HEK293 (cell line): ENCODE data around the gene RBP7.
A peak's percentile ranks its signal among the peaks of the same experiment; 100 is the strongest.

Source experiments
- CTCF ChIA-PET: fragments of 350-600 bp; formaldehyde crosslinking; extraction: SDS; loops from one replicate; lab custom pipeline; 2021; ENCODE audit warnings: antibody characterized with exemption; lab: Yijun Ruan, JAX
- POLR2A ChIA-PET: fragments of 300-600 bp; formaldehyde crosslinking; extraction: SDS; loops from one replicate; lab custom pipeline; 2020; ENCODE audit warnings: antibody characterized with exemption, inconsistent platforms; lab: Yijun Ruan, JAX
- H3K27ac ChIP-seq: fragments of 200-500 bp; sonication (Bioruptor generic); 2 replicates; pipeline ENCODE4 v1.5.1; 2014; ENCODE audit warnings: low read depth, low read length, control low read depth, inconsistent platforms; ENCODE audit errors: extremely low read depth
- H3K36me3 ChIP-seq, 2 experiments: fragments of 200-500 bp in 1 of 2; sonication (Bioruptor generic) in 1 of 2; 1 replicate in 1 of 2; 2 replicates in 1 of 2; pipeline ENCODE4 v1.5.1; 2014 to 2017; ENCODE audit warnings: inconsistent platforms in 2 of 2, low read length in 2 of 2; ENCODE audit not compliant: control insufficient read depth in 2 of 2, insufficient read depth in 1 of 2
- H3K4me1 ChIP-seq: fragments of 200-500 bp; sonication (Bioruptor generic); 2 replicates; pipeline ENCODE4 v1.5.1; 2014; ENCODE audit warnings: mild to moderate bottlenecking, low read length, inconsistent platforms; ENCODE audit not compliant: control insufficient read depth, insufficient read depth
- H3K4me3 ChIP-seq: 2 replicates; pipeline ENCODE4 v1.5.1; 2011; ENCODE audit warnings: low read depth, mild to moderate bottlenecking, control low read depth, low read length, moderate library complexity
- H3K9me3 ChIP-seq: fragments of 200-500 bp; sonication (Bioruptor generic); 2 replicates; pipeline ENCODE4 v1.5.1; 2014; ENCODE audit warnings: low read depth, low read length, inconsistent platforms; ENCODE audit not compliant: control insufficient read depth, insufficient read depth
- FEZF1 ChIP-seq: fragments of 450-650 bp; formaldehyde crosslinking; IDR thresholded peaks from 2 replicates; pipeline ENCODE4 v1.5.1; 2016; ENCODE audit warnings: missing biosample characterization, missing genetic modification characterization
- ZNF10 ChIP-seq: fragments of 450-650 bp; formaldehyde crosslinking; IDR thresholded peaks from 2 replicates; pipeline ENCODE4 v1.5.1; 2017; ENCODE audit warnings: missing biosample characterization, missing genetic modification characterization
- ZNF184 ChIP-seq: fragments of 450-650 bp; IDR thresholded peaks from 2 replicates; pipeline ENCODE4 v1.5.1; 2018; ENCODE audit warnings: missing biosample characterization, mild to moderate bottlenecking, missing genetic modification characterization
- ZNF221 ChIP-seq: fragments of 450-650 bp; formaldehyde crosslinking; IDR thresholded peaks from 2 replicates; pipeline ENCODE4 v1.5.1; 2017; ENCODE audit warnings: missing biosample characterization, missing genetic modification characterization, borderline replicate concordance
- ZNF404 ChIP-seq: fragments of 450-650 bp; formaldehyde crosslinking; IDR thresholded peaks from 2 replicates; pipeline ENCODE4 v1.5.1; 2017; ENCODE audit warnings: missing biosample characterization, missing genetic modification characterization
- TF ChIP-seq, protein P1 (sequence below): fragments of 450-650 bp; formaldehyde crosslinking; IDR thresholded peaks from 2 replicates; pipeline ENCODE4 v1.5.1; 2016; ENCODE audit warnings: missing biosample characterization, missing genetic modification characterization
- TF ChIP-seq, protein P2 (sequence below): fragments of 450-650 bp; formaldehyde crosslinking; IDR thresholded peaks from 2 replicates; pipeline ENCODE4 v1.5.1; 2016; ENCODE audit warnings: missing biosample characterization, missing genetic modification characterization
- TF ChIP-seq, protein P3 (sequence below): fragments of 450-650 bp; formaldehyde crosslinking; IDR thresholded peaks from 2 replicates; pipeline ENCODE4 v1.5.1; 2016; ENCODE audit warnings: missing biosample characterization, missing genetic modification characterization
- TF ChIP-seq, protein P4 (sequence below): fragments of 450-650 bp; IDR thresholded peaks from 2 replicates; pipeline ENCODE4 v1.5.1; 2018; ENCODE audit warnings: missing biosample characterization, mild to moderate bottlenecking, missing genetic modification characterization
- TF ChIP-seq, protein P5 (sequence below): fragments of 450-650 bp; formaldehyde crosslinking; IDR thresholded peaks from 2 replicates; pipeline ENCODE4 v1.5.1; 2016; ENCODE audit warnings: missing biosample characterization, missing genetic modification characterization
- TF ChIP-seq, protein P6 (sequence below): fragments of 450-650 bp; formaldehyde crosslinking; IDR thresholded peaks from 2 replicates; pipeline ENCODE4 v1.5.1; 2017; ENCODE audit warnings: missing biosample characterization, missing genetic modification characterization
- TF ChIP-seq, protein P7 (sequence below): fragments of 450-650 bp; formaldehyde crosslinking; IDR thresholded peaks from 2 replicates; pipeline ENCODE4 v1.5.1; 2016; ENCODE audit warnings: missing biosample characterization, missing genetic modification characterization
- TF ChIP-seq, protein P8 (sequence below): fragments of 450-650 bp; formaldehyde crosslinking; IDR thresholded peaks from 2 replicates; pipeline ENCODE4 v1.5.1; 2016; ENCODE audit warnings: missing biosample characterization, missing genetic modification characterization

Gene RBP7

DNA sequence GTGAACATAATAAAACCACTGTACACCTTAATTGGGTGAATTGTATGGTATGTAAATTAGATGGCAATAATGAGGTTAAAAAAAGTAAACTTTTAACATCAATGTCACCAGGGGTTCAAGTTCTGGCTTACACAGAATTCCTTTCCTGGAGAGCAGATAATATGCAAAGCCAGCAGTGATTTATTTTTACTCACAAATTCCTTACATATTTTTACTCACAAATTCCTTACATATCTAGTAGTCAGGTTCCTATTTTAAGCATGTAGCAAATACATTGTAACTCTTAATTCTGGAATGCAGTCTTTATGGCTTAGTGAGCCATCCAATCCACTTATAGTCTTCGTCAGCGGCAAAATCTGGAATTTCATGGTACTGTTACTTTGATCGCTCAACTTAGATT, 34.4 kb downstream of the RBP7 start:
- Histone ChIP-seq H3K9me3 (no peaks in the 10 kb centered on the region), H3K4me3 (no peak overlapping the region), H3K27ac (no peak overlapping the region), H3K4me1 (no peaks in the 10 kb centered on the region), H3K36me3 (no peaks in the 10 kb centered on the region)
- ChIA-PET POLR2A (no interaction called here), CTCF (no interaction called here)
- no peak for TF ChIP-seq ZNF221 (tag by site-specific recombination)
- TF ChIP-seq, protein P1, sequence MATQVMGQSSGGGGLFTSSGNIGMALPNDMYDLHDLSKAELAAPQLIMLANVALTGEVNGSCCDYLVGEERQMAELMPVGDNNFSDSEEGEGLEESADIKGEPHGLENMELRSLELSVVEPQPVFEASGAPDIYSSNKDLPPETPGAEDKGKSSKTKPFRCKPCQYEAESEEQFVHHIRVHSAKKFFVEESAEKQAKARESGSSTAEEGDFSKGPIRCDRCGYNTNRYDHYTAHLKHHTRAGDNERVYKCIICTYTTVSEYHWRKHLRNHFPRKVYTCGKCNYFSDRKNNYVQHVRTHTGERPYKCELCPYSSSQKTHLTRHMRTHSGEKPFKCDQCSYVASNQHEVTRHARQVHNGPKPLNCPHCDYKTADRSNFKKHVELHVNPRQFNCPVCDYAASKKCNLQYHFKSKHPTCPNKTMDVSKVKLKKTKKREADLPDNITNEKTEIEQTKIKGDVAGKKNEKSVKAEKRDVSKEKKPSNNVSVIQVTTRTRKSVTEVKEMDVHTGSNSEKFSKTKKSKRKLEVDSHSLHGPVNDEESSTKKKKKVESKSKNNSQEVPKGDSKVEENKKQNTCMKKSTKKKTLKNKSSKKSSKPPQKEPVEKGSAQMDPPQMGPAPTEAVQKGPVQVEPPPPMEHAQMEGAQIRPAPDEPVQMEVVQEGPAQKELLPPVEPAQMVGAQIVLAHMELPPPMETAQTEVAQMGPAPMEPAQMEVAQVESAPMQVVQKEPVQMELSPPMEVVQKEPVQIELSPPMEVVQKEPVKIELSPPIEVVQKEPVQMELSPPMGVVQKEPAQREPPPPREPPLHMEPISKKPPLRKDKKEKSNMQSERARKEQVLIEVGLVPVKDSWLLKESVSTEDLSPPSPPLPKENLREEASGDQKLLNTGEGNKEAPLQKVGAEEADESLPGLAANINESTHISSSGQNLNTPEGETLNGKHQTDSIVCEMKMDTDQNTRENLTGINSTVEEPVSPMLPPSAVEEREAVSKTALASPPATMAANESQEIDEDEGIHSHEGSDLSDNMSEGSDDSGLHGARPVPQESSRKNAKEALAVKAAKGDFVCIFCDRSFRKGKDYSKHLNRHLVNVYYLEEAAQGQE = no peak
- TF ChIP-seq FEZF1 (tag by site-specific recombination) = no peak
- TF ChIP-seq, protein P2, sequence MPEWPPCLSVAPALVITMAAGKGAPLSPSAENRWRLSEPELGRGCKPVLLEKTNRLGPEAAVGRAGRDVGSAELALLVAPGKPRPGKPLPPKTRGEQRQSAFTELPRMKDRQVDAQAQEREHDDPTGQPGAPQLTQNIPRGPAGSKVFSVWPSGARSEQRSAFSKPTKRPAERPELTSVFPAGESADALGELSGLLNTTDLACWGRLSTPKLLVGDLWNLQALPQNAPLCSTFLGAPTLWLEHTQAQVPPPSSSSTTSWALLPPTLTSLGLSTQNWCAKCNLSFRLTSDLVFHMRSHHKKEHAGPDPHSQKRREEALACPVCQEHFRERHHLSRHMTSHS (tag by site-specific recombination) = no peak

DNA sequence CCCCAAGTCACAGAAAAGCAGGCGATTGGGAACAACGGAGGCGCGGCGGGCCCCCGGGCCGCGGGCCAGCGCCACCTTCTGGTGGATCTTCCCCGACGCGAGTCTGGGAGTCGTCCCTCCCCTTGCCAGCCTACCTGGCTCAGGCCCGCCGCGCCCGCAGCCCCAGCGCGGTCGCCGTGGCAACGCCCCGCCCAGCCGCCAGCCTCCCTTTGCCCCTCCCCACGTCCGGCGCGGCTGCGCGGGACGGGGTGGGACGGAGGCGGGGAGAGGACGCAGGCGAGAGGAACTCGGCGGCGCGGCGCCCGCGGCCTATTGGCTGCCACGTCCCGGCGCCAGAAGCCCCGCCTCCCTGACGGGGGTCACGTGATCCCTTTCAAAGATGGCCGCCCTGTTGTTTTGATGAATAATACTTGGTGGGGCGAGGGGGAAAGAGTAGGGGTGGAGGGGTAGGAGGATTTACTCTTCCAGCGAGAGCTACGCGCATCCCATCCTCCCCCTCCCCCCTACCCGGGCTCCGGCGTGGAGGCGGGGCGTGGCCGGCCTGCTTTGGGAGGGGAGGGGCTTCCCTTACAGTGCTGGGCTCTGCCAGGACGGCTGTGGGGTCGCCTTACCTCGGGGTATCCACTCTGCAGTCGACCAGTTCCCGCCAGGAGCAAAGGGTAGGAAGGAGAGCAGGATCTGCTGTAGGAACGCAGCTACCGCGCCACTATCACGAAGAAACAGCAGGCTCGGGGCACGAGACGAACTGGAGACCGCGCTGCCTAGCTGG, 35.7 kb downstream of the RBP7 start, which contains the start of gene UBE4B:
UBE4B (plus strand) TSS at position 369 of the 769 bp plus-strand sequence. CDS start 713 bp downstream, outside the sequence.
- Histone ChIP-seq H3K27ac (peak within 1 kb of the TSS; percentile 94), H3K9me3 (no peaks in the 10 kb centered on the region), H3K4me1 (no peaks in the 10 kb centered on the region), H3K36me3 (peaks cover 4% of the 10 kb centered on the region in 2 experiments; a peak in 2 of 3 replicates), H3K4me3 (peak within 1 kb of the TSS; percentile 99)
- ChIA-PET CTCF (interaction anchor here (0.5 to 2.2 kb wide), 8 partner anchors 12 to 177 kb away, joined by 3 to 11 read pairs (median 3); no protein-coding TSS in a partner anchor), POLR2A (interaction anchor here (0.5 to 3.1 kb wide), 8 partner anchors 23 to 177 kb away, joined by 3 to 26 read pairs (median 4); partner anchors contain the start of genes CTNNBIP1, KIF1B, LZIC and NMNAT1)
- TF ChIP-seq, protein P3, sequence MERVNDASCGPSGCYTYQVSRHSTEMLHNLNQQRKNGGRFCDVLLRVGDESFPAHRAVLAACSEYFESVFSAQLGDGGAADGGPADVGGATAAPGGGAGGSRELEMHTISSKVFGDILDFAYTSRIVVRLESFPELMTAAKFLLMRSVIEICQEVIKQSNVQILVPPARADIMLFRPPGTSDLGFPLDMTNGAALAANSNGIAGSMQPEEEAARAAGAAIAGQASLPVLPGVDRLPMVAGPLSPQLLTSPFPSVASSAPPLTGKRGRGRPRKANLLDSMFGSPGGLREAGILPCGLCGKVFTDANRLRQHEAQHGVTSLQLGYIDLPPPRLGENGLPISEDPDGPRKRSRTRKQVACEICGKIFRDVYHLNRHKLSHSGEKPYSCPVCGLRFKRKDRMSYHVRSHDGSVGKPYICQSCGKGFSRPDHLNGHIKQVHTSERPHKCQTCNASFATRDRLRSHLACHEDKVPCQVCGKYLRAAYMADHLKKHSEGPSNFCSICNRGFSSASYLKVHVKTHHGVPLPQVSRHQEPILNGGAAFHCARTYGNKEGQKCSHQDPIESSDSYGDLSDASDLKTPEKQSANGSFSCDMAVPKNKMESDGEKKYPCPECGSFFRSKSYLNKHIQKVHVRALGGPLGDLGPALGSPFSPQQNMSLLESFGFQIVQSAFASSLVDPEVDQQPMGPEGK (tag by site-specific recombination) = peak; percentile 97
- TF ChIP-seq ZNF10 = peak; percentile 48; the same call in 1 of the 2 replicates
- TF ChIP-seq, protein P4, sequence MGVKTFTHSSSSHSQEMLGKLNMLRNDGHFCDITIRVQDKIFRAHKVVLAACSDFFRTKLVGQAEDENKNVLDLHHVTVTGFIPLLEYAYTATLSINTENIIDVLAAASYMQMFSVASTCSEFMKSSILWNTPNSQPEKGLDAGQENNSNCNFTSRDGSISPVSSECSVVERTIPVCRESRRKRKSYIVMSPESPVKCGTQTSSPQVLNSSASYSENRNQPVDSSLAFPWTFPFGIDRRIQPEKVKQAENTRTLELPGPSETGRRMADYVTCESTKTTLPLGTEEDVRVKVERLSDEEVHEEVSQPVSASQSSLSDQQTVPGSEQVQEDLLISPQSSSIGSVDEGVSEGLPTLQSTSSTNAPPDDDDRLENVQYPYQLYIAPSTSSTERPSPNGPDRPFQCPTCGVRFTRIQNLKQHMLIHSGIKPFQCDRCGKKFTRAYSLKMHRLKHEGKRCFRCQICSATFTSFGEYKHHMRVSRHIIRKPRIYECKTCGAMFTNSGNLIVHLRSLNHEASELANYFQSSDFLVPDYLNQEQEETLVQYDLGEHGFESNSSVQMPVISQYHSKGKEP (tag by site-specific recombination) = peak; percentile 53; the same call in 1 of the 2 replicates
- TF ChIP-seq, protein P5, sequence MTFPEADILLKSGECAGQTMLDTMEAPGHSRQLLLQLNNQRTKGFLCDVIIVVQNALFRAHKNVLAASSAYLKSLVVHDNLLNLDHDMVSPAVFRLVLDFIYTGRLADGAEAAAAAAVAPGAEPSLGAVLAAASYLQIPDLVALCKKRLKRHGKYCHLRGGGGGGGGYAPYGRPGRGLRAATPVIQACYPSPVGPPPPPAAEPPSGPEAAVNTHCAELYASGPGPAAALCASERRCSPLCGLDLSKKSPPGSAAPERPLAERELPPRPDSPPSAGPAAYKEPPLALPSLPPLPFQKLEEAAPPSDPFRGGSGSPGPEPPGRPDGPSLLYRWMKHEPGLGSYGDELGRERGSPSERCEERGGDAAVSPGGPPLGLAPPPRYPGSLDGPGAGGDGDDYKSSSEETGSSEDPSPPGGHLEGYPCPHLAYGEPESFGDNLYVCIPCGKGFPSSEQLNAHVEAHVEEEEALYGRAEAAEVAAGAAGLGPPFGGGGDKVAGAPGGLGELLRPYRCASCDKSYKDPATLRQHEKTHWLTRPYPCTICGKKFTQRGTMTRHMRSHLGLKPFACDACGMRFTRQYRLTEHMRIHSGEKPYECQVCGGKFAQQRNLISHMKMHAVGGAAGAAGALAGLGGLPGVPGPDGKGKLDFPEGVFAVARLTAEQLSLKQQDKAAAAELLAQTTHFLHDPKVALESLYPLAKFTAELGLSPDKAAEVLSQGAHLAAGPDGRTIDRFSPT (tag by site-specific recombination) = peak; percentile 99
- no peak for TF ChIP-seq ZNF404 (tag by site-specific recombination)
- TF ChIP-seq, protein P6, sequence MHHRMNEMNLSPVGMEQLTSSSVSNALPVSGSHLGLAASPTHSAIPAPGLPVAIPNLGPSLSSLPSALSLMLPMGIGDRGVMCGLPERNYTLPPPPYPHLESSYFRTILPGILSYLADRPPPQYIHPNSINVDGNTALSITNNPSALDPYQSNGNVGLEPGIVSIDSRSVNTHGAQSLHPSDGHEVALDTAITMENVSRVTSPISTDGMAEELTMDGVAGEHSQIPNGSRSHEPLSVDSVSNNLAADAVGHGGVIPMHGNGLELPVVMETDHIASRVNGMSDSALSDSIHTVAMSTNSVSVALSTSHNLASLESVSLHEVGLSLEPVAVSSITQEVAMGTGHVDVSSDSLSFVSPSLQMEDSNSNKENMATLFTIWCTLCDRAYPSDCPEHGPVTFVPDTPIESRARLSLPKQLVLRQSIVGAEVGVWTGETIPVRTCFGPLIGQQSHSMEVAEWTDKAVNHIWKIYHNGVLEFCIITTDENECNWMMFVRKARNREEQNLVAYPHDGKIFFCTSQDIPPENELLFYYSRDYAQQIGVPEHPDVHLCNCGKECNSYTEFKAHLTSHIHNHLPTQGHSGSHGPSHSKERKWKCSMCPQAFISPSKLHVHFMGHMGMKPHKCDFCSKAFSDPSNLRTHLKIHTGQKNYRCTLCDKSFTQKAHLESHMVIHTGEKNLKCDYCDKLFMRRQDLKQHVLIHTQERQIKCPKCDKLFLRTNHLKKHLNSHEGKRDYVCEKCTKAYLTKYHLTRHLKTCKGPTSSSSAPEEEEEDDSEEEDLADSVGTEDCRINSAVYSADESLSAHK (tag by site-specific recombination) = peak; percentile 10; the same call in 1 of the 2 replicates
- TF ChIP-seq ZNF184 (tag by site-specific recombination) = peak; percentile 82; the same call in 1 of the 2 replicates
- TF ChIP-seq, protein P7, sequence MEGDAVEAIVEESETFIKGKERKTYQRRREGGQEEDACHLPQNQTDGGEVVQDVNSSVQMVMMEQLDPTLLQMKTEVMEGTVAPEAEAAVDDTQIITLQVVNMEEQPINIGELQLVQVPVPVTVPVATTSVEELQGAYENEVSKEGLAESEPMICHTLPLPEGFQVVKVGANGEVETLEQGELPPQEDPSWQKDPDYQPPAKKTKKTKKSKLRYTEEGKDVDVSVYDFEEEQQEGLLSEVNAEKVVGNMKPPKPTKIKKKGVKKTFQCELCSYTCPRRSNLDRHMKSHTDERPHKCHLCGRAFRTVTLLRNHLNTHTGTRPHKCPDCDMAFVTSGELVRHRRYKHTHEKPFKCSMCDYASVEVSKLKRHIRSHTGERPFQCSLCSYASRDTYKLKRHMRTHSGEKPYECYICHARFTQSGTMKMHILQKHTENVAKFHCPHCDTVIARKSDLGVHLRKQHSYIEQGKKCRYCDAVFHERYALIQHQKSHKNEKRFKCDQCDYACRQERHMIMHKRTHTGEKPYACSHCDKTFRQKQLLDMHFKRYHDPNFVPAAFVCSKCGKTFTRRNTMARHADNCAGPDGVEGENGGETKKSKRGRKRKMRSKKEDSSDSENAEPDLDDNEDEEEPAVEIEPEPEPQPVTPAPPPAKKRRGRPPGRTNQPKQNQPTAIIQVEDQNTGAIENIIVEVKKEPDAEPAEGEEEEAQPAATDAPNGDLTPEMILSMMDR (tag by site-specific recombination) = peak; percentile 93
- TF ChIP-seq, protein P8, sequence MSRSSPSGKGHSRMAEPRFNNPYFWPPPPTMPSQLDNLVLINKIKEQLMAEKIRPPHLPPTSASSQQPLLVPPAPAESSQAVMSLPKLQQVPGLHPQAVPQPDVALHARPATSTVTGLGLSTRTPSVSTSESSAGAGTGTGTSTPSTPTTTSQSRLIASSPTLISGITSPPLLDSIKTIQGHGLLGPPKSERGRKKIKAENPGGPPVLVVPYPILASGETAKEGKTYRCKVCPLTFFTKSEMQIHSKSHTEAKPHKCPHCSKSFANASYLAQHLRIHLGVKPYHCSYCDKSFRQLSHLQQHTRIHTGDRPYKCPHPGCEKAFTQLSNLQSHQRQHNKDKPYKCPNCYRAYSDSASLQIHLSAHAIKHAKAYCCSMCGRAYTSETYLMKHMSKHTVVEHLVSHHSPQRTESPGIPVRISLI (tag by site-specific recombination) = no peak
